ENCODE results near the gene SMPDL3B. TPM values are rescaled to one million over a fixed set of nuclear protein-coding genes. Genes with fewer than 3 reads are reported as not detected.

Gene SMPDL3B
- total RNA-seq, 2 experiments from 2014 or later = 0.64 to 0.99 TPM

DNA sequence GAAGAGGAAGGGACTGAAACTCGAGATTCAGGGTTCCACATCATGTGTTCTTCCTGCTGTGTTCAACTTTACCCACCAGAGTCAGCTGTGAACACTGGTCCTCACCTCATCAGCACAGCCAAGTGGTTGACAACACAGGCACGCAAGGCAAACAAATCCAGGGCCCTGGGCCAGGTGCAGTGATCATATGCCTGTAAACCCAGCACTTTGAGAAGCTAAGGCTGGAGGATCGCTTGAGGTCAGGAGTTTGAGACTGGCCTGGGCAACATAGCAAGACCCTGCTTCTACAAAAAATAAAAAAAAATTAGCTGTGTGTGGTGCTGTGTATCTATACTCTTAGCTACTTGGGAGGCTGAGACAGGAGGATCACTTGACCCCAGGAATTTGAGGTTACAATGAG lies 16.6 kb downstream of the SMPDL3B start:
- Mint-ChIP-seq H3K4me1 (no peaks in the 10 kb centered on the region), H3K27ac (no peak overlapping the region), H3K36me3 (no peaks in the 10 kb centered on the region), H3K27me3 (peaks cover 11% of the 10 kb centered on the region), H3K9me3 (no peaks in the 10 kb centered on the region), H3K4me3 (no peak overlapping the region)
- POLR2A ChIA-PET = no interaction called here
- ATAC-seq (ENCODE audit: low read depth) (no peak), DNase-seq (no peak)

DNA sequence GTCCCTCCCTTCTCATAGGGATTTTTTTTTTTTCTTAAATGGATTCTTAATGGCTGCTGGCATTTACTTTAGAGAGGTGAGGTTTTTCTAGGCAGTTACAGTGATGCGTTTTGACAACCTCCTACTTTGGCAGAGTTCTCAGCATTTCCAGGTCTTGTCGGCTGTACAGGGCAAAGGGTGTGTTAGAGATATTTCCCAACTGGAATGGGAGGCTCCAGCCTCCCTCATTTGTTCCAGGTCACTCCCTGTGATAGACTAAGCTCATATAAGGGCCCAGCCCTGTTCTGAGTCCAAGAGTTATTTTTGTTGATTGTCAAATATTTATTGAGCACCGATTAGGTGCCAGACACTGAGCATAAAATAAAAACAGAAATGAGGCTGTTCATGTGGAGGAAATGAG lies 17.3 kb downstream of the SMPDL3B start:
- DNase-seq = no peak
- POLR2A ChIA-PET = no interaction called here
- Mint-ChIP-seq H3K27ac (no peak overlapping the region), H3K4me3 (no peak overlapping the region), H3K27me3 (peaks cover 13% of the 10 kb centered on the region), H3K4me1 (no peaks in the 10 kb centered on the region), H3K36me3 (no peaks in the 10 kb centered on the region), H3K9me3 (no peaks in the 10 kb centered on the region)
- ATAC-seq (ENCODE audit: low read depth) = no peak

- H3K36me3 Mint-ChIP-seq = no peaks in the 10 kb centered on the region
- no peak overlapping the region for H3K27ac Mint-ChIP-seq
- peaks cover 13% of the 10 kb centered on the region for H3K27me3 Mint-ChIP-seq
- no peak overlapping the region for H3K4me3 Mint-ChIP-seq
- peaks cover 2% of the 10 kb centered on the region for H3K4me1 Mint-ChIP-seq
- DNase-seq (no peak), ATAC-seq (ENCODE audit: low read depth) (no peak)
- no peaks in the 10 kb centered on the region for H3K9me3 Mint-ChIP-seq
- POLR2A ChIA-PET = no interaction called here
Observed at GRCh38 chr1:27954186-27954585, 19.4 kb downstream of the SMPDL3B start.

DNA sequence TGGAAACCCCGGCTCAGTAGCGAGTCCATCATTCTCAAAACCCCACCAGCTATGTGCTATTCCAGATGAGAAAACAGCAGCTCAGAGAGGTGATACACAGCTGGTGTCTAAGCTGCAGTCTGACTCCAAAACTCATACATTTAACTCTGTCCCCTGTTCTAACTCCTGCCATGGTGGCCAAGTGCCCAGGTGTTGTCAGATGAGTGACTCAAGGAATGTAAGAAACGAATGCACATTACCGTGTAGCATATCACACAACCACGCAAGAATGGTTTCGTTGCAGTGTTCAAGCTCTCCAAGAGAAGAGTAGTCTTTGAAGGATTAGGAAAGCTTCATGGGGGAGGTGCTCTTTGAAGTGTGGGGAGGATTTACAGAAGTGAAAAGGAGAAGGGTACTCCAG lies 20.3 kb downstream of the SMPDL3B start:
- POLR2A ChIA-PET = no interaction called here
- ATAC-seq (ENCODE audit: low read depth) (no peak), DNase-seq (no peak)
- Mint-ChIP-seq H3K4me3 (no peak overlapping the region), H3K9me3 (no peaks in the 10 kb centered on the region), H3K27me3 (peaks cover 13% of the 10 kb centered on the region), H3K4me1 (peaks cover 4% of the 10 kb centered on the region), H3K27ac (no peak overlapping the region), H3K36me3 (no peaks in the 10 kb centered on the region)

GRCh38 chr1:27956761-27957160 lies 22.0 kb downstream of the SMPDL3B start:
- Mint-ChIP-seq H3K9me3 (no peaks in the 10 kb centered on the region), H3K4me3 (no peak overlapping the region), H3K27me3 (peaks cover 10% of the 10 kb centered on the region), H3K36me3 (no peaks in the 10 kb centered on the region), H3K4me1 (peaks cover 11% of the 10 kb centered on the region), H3K27ac (no peak overlapping the region)
- POLR2A ChIA-PET = no interaction called here
- ATAC-seq (ENCODE audit: low read depth) = no peak
- DNase-seq = no peak

- peaks cover 13% of the 10 kb centered on the region for H3K4me1 Mint-ChIP-seq
- H3K4me3 Mint-ChIP-seq = no peak overlapping the region
- H3K9me3 Mint-ChIP-seq = no peaks in the 10 kb centered on the region
- no peak for DNase-seq
- peaks cover 6% of the 10 kb centered on the region for H3K27me3 Mint-ChIP-seq
- POLR2A ChIA-PET = no interaction called here
- H3K36me3 Mint-ChIP-seq = no peaks in the 10 kb centered on the region
- ATAC-seq (ENCODE audit: low read depth) = no peak
- no peak overlapping the region for H3K27ac Mint-ChIP-seq
Observed at GRCh38 chr1:27957655-27958054, 22.9 kb downstream of the SMPDL3B start.

DNA sequence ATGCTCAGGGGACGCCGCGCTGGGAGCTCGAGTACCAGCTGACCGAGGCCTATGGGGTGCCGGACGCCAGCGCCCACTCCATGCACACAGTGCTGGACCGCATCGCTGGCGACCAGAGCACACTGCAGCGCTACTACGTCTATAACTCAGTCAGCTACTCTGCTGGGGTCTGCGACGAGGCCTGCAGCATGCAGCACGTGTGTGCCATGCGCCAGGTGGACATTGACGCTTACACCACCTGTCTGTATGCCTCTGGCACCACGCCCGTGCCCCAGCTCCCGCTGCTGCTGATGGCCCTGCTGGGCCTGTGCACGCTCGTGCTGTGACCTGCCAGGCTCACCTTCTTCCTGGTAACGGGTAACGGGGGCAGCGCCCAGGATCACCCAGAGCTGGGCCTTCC lies 23.7 kb downstream of the SMPDL3B start:
- Mint-ChIP-seq H3K4me3 (no peak overlapping the region), H3K27ac (no peak overlapping the region), H3K36me3 (no peaks in the 10 kb centered on the region), H3K9me3 (no peaks in the 10 kb centered on the region), H3K27me3 (peaks cover 6% of the 10 kb centered on the region), H3K4me1 (peaks cover 14% of the 10 kb centered on the region)
- POLR2A ChIA-PET = interaction anchor here (2.0 to 2.2 kb wide), 2 partner anchors 13 to 15 kb away, joined by 7 to 10 read pairs; no protein-coding TSS in a partner anchor
- DNase-seq (no peak), ATAC-seq (ENCODE audit: low read depth) (no peak)

GRCh38 chr1:27959792-27960603 lies 25.2 kb downstream of the SMPDL3B start, which contains the start of gene XKR8:
TSS of gene XKR8 (plus strand) at chr1:27959973. CDS start at chr1:27960070, 97 bp downstream.
- H3K4me3 Mint-ChIP-seq = peak within 1 kb of the TSS; percentile 85
- peak; percentile 91 for DNase-seq
- no peaks in the 10 kb centered on the region for H3K9me3 Mint-ChIP-seq
- peak within 1 kb of the TSS; percentile 88 for H3K27ac Mint-ChIP-seq
- H3K27me3 Mint-ChIP-seq = peaks cover 6% of the 10 kb centered on the region
- ATAC-seq (ENCODE audit: low read depth) = peak; percentile 99
- H3K36me3 Mint-ChIP-seq = peaks cover 3% of the 10 kb centered on the region
- H3K4me1 Mint-ChIP-seq = peaks cover 18% of the 10 kb centered on the region
- POLR2A ChIA-PET = interaction anchor here (0.5 to 2.2 kb wide), 12 partner anchors 8 to 399 kb away, joined by 3 to 10 read pairs (median 4); partner anchors contain the start of gene EYA3

DNA sequence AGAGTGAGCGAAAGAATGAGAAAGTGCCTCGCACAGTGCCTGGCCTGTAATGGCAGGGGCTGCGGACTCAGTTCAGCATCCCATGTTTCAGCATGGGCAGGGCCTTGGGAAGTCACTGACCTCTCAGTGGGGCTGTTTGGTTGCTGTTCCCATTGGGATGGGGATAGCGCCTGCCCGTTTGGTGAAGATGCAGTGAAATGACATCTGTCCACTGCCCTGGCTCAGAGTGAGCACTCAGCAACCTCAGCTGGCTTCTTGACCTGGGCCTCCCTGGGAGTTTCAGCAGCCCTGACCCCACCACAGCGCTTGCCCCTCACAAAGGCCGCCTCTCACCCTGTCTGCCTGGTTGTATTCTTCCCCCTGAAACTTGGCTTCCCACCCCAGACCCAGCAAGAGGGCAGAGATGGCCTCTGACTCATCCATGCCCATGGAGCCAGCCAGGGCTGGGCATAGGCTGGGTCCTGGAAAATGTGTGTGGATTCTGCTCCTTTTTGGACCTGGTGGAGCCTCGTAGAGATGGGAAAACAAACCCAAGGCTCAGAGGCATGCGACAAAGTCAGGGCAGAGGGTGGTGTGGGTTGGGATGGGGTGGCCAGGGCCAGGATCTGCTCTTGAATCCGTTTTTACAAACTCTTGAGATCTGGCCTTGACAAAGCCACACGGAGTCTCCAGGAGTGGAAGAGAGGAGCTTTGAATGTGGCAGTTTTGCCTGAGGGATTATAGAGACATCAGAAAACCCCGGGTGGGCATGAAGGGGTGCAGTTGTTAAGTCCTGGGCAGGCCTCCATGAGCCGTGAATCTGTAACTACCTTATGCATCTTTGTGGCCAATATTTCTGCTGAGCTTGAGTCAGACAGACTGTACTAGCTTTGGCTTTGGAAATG lies 26.2 kb downstream of the SMPDL3B start:
- DNase-seq (no peak), ATAC-seq (ENCODE audit: low read depth) (no peak)
- H3K36me3 Mint-ChIP-seq = peaks cover 4% of the 10 kb centered on the region
- no peaks in the 10 kb centered on the region for H3K9me3 Mint-ChIP-seq
- peak overlapping the region; percentile 85 for H3K4me3 Mint-ChIP-seq
- POLR2A ChIA-PET = interaction anchor here (0.5 to 2.2 kb wide), 6 partner anchors 7 to 248 kb away, joined by 3 to 10 read pairs (median 4); no protein-coding TSS in a partner anchor
- H3K27ac Mint-ChIP-seq = peak overlapping the region; percentile 21
- H3K27me3 Mint-ChIP-seq = peaks cover 6% of the 10 kb centered on the region
- H3K4me1 Mint-ChIP-seq = peaks cover 18% of the 10 kb centered on the region

DNA sequence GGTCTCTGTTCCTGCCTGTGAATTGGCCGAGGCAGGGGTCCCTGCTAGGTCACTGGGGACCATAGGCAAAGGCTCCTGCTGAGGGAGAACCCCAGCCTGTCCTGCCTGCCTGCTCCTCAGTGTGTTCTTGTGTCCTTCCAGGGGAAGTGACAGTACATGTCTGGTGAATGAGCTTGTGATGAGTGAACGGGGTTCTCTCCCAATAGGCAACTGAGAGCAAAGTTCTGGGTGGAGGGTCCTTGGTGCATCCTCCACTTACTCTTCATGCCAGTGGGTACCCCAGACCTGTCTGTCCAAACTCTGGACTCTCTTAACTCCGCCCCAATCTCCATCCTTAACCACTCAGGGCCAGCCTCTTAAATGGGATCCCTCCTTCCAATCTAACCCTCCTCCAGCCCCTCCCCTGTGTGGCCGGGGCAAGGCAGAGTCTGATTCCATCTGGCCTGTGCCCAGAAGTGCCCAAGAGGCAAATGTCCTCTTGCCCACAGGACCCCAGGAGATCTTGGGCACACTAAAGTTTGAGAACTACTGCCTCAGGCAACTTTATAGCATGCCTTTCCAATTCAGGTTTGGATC lies 26.9 kb downstream of the SMPDL3B start:
- Mint-ChIP-seq H3K4me1 (peaks cover 18% of the 10 kb centered on the region), H3K27ac (no peak overlapping the region), H3K4me3 (peak overlapping the region; percentile 85), H3K9me3 (no peaks in the 10 kb centered on the region), H3K36me3 (peaks cover 5% of the 10 kb centered on the region), H3K27me3 (peaks cover 4% of the 10 kb centered on the region)
- POLR2A ChIA-PET = interaction anchor here (0.5 to 0.8 kb wide), 2 partner anchors 18 to 26 kb away, joined by 3 to 4 read pairs; no protein-coding TSS in a partner anchor
- no peak for DNase-seq
- no peak for ATAC-seq (ENCODE audit: low read depth)

DNA sequence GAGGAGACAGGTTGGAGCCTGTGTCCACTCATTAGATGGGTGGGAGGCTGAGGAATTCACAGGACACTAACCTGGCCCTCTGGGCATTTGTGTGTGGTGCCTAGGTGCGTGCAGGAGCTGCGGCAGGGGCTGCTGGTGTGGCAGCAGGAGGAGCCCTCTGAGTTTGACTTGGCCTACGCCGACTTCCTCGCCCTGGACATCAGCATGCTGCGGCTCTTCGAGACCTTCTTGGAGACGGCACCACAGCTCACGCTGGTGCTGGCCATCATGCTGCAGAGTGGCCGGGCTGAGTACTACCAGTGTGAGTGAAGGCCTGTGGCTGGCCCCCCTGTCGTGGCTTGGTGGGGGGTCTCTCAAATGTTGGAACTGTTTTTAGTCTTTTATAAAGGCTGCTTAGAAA lies 28.6 kb downstream of the SMPDL3B start:
- Mint-ChIP-seq H3K27me3 (no peaks in the 10 kb centered on the region), H3K4me1 (peaks cover 20% of the 10 kb centered on the region), H3K36me3 (peaks cover 7% of the 10 kb centered on the region), H3K27ac (peak overlapping the region; percentile 28), H3K4me3 (no peak overlapping the region), H3K9me3 (no peaks in the 10 kb centered on the region)
- DNase-seq (no peak), ATAC-seq (ENCODE audit: low read depth) (no peak)
- POLR2A ChIA-PET = no interaction called here

- Mint-ChIP-seq H3K27ac (peak overlapping the region; percentile 60), H3K9me3 (no peaks in the 10 kb centered on the region), H3K4me1 (peaks cover 17% of the 10 kb centered on the region), H3K27me3 (no peaks in the 10 kb centered on the region), H3K4me3 (no peak overlapping the region), H3K36me3 (peaks cover 13% of the 10 kb centered on the region)
- POLR2A ChIA-PET = interaction anchor here (1.3 kb wide), 1 partner anchor 770 kb away, joined by 4 read pairs; the partner anchor contains the start of gene YTHDF2
- DNase-seq (no peak), ATAC-seq (ENCODE audit: low read depth) (no peak)
Observed at GRCh38 chr1:27966402-27967105, 31.8 kb downstream of the SMPDL3B start.

Data from activated naive CD8-positive, alpha-beta T cell treated with anti-CD3 and anti-CD28 coated beads, Interleukin-2, amount 10 ng/mL, durations not matched to agents 7 days and 5 days (primary cell).